Neural progenitor cell (in vitro differentiated cells): ENCODE measurements around the gene DDC.

ENCODE experiments used
- EZH2 ChIP-seq: fragments of 200-600 bp; sonication (generic); IDR thresholded peaks from 2 replicates; pipeline ENCODE4 v1.6.1; 2017; ENCODE audit warnings: antibody characterized with exemption, mild to moderate bottlenecking, moderate library complexity
- TF ChIP-seq, protein P1 (sequence below): fragments of 200-600 bp; sonication (generic); IDR thresholded peaks from 2 replicates; pipeline ENCODE4 v1.5.1; 2017; ENCODE audit warnings: antibody characterized with exemption, mild to moderate bottlenecking

DNA sequence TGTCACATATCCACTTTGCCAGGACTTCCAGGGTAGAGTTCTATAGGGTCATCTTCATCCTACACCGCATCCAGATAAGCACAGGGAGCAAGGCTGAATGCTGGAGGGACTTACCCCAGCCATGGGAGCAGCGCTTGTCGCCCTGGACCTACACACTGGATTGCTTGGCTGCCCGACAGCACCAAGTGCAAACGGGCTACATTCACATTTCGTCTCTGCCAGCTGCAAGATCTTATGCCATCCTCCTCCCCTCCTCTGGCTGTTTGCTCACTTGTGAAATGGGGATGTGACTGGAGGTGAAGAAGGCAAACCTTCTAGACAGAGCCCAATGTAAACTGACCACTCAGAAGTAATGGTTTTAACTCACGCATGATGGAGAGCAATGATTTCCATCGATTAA, 1.0 kb downstream of the DDC start:
- TF ChIP-seq, protein P1, sequence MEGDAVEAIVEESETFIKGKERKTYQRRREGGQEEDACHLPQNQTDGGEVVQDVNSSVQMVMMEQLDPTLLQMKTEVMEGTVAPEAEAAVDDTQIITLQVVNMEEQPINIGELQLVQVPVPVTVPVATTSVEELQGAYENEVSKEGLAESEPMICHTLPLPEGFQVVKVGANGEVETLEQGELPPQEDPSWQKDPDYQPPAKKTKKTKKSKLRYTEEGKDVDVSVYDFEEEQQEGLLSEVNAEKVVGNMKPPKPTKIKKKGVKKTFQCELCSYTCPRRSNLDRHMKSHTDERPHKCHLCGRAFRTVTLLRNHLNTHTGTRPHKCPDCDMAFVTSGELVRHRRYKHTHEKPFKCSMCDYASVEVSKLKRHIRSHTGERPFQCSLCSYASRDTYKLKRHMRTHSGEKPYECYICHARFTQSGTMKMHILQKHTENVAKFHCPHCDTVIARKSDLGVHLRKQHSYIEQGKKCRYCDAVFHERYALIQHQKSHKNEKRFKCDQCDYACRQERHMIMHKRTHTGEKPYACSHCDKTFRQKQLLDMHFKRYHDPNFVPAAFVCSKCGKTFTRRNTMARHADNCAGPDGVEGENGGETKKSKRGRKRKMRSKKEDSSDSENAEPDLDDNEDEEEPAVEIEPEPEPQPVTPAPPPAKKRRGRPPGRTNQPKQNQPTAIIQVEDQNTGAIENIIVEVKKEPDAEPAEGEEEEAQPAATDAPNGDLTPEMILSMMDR, result no peak
- no peak for TF ChIP-seq EZH2
